ENCODE results near the gene C17orf75.

C17orf75 gene

DNA sequence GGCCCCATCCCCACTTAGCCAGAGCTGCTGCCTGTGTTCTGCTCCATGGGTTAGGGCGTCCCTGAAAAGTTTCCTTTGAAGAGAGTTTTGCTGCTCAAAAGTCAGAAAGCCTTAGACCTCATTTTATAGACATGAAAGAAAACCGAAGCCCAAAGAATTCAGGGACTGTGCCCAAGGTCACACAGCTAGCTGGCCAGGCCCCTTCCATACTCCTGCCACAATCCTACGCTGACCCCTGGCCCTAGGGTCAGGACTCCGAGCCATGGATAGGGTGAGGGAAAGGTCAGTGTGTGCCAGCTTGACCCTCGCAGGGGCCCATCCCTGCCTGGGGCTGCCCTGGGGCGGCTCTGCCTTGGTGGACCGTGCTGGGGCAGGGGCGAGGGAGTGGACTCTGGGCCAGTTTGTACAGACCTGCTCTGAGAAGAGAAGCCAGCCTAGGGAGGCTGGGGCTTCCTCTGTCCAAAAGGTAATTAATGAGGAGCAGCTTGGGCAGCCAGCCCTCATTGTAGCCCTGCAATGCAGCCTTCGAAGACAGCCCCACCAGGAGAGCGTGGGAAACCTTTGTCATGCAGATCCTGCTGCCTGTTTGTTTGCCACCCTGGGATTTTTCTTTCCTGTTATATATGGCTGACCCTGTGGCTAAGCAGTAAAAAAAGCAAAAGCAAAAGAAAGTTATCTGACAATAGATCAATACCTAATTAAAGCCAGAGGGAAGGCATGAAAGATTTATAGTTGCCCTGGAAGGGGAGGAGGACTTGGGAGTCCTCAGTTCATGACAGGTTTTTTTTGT is 38.9 kb downstream of the C17orf75 start:
- DNase-seq = no peak

DNA sequence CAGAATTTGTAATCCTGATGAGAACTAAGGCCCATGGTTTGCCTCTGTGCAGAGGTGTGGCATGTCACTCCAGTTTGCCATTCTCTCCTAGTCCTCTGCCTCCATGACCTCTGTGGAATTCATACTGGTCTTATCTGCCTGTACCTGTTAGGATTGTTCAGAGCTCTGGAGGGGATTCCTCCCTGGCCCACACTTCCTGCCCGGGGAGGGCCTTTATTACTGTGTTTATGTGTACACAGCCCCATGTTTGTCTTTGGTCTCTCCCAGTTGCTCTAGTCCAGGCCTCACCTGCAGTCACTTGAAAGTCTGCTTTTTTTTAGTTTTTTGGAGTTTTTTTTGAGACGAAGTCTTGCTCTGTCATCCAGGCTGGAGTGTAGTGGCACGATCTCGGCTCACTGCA is 39.9 kb downstream of the C17orf75 start:
- no peak for DNase-seq

DNA sequence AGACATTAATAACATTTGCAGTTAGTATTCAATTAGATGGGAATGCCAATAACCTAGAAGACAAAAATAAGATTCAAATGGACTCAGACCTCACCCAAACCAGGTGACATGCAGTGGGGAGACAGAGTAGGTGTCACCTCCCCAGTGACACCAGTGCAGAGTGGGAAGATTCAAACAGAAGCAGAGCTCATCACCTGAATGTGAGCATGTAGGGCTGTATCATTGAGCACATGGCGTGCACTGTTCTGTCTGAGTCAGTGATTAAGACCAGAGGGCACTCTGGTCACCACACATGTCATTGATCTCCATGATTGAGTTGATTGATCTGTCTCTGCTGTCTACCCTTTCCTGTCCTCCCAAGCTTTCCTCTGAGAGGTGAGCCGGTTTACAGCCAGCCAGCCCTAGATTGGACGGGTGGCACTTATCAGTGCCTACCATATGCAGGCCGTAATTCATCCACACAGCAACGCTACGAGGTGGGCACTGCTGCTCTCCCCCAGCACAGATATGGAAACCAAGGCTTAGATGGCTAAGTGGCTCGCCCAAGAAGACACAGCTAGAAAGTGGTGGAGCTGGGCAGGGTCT is 42.3 kb downstream of the C17orf75 start:
- no peak for DNase-seq

DNA sequence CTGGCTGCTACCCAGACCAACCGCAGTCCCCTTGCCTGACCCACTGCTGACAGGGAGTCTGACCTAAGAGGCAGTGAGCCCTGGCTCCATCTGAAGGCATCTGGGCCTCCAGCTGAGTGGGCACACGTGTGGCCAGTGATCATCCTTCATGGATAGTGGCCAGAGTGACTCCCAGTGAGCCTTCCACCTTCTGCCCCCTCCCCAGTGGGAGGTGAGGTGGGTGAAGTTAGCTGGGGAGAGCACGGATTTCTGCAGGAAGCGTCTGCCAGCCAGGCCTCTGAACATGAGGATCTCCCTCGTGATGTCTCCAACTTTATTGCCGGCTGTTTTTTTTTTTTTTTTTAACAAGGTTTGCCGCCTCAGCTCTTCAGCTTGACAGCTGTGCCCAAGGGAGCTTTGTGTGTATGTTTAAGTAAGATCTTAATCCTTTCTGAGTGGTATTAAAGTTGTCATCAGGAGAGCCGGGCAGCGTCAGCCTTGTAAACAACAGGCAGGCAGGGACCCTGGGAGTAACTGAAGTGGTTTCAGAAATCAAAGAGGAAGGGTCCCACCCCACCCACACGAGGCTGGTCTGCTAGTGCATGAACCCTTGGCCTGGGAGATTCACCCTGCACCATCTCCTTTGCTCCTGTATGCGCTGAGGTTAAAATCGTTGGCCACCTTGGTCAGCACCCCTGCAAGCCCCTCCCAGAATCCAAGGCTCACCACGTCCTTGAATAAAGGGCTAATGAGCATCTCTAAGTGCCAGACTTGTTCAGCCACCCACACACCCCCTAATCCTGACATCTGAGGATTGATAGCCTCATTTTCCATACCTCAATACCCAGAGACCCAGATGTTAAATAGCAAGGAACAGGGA is 43.0 kb downstream of the C17orf75 start:
- DNase-seq = no peak

DNA sequence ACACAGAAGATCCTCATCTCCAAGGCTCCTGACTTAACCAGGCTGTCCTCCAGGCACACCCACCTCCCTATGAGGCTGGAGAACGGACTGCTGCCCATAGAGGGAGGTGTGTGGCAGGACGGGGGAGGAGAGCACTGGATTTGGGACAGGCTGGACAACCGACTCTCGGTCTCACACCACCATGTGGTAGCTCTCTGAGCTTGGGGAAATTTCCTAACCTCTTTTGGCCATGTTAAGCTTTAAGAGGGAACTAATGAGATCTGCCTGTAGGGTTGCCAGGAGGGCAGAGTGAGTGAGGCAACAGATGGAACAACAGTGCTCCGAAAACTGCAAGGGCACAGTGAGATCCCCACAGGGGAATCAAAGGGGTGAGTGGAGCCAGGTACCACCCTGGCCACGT is 43.7 kb downstream of the C17orf75 start:
- no peak for DNase-seq

DNA sequence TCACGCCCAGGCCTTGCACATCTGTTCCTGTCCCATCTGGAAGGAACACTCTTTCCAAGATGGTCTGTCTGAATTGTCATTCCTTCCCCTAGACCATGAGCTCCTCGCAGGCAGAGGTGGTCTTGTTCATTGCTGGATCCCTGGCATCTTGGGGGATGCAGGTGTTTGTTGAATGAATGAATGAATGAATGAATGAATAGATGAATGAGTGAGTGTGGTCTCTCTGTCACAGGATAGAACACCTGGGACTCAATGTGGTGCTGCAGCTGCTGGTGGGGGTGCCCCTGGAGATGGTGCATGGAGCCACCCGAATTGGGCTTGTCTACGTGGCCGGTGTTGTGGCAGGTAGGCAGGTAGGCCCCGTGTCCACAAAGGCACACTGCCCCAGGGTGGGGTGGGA is 44.1 kb downstream of the C17orf75 start:
- DNase-seq = no peak

DNA sequence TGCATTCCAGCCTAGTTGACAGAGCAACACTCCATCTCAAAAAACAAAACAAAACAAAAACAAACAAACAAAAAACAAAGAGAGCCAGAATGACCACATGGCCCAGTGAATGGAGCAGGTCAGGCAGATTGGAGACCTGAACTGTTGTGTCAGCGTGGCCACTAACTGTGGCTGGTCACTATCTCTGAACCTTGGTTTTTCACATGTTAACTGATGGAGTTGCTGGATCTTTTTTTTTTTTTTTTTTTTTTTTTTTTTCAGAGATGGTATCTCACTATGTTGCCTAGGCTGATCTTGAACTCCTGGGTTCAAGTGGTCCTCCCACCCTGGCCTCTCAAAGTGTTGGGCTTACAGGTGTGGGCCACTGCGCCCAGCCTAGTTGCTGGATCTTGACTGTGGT is 44.5 kb downstream of the C17orf75 start:
- no peak for DNase-seq

DNA sequence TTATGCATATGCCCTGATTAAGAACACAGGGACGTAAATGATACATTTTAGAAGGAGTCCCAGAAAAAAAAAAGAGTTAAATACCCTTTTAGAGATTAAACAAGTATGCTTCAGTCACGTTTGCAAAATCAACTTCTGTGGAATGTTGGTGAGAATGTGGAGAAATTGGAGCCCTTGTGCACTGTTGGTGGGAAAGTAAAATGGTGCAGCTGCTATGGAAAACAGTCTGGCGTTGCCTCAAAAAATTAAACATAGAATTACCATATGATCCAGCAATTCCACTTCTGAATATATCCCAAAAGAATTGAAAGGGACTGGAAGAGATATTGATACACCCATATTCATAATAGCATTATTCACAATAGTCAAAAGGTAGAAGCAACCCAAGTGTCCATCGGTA is 49.9 kb downstream of the C17orf75 start:
- DNase-seq = no peak

DNA sequence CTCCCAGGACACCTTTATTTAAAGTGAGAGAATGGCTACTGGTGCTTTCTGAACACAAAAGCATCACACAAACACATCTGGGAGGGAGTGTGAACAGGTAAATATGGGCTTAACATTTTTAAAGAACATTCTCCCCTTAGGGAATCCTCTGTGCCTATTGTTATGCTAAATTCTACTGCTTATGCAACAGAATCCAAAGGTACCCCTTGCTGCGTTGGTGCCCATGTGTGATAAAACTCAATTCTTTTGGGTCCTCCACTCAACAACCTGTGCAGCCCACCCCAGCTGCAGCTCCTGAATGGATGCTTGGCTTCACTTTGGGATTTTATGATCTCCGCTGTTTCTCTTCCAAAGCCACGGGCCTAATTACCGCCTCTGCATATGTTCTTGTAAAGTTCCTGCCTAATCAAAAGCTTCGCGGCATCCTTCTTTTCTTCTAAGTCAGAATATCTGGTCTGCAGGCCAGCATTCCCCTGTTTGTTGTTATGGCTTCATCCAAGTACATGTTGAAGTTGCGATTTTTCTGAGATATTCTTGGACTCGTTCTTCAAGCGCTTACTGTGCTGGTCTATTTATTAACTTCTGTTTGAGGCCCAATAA is 52.4 kb downstream of the C17orf75 start:
- DNase-seq = no peak

DNA sequence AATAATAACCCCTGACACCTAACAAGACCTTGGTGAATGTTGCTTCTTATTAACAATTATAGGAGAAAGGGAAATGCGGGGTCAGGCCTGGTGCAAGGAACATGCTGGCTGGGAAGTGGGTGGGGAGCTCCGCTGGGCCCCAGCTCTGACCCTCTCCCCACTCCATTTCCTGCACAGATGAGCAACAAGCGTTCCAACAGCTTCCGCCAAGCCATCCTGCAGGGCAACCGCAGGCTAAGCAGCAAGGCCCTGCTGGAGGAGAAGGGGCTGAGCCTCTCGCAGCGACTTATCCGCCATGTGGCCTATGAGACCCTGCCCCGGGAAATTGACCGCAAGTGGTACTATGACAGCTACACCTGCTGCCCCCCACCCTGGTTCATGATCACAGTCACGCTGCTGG is 53.4 kb downstream of the C17orf75 start:
- DNase-seq = no peak

DNA sequence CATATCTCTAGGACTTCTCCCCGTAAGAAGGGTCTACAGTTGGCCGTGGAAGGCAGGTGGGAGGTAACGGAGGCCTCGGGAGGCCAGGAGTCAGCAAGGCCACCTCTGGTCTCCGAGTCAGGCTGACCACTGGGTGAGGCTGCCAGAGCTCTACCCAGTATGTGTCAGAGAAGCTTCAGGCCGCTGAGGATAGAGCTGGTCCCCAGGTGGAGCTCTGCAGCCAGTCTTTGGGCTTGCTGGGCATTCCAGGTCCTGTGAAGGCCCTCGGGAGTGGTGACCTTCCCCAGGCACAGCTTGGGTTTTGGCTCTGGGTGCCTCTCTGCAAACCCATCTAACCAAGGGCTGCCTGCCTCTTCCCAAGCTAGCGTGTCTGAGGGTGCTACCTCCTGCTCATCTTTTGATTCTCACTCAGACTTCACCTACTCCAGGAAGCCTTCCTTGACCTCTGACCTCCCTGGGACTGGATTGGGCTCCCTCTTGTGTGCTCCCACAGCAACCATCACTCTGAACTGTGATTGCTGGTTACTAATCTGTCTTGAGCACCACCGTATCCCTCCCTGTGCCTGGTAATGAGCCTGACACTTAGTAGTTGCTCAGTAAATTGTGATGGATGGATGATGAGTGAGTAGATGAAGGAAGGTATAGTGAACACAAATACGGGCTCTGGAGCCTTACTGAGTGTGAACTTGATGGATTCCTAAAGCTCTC is 54.0 kb downstream of the C17orf75 start:
- DNase-seq = no peak

DNA sequence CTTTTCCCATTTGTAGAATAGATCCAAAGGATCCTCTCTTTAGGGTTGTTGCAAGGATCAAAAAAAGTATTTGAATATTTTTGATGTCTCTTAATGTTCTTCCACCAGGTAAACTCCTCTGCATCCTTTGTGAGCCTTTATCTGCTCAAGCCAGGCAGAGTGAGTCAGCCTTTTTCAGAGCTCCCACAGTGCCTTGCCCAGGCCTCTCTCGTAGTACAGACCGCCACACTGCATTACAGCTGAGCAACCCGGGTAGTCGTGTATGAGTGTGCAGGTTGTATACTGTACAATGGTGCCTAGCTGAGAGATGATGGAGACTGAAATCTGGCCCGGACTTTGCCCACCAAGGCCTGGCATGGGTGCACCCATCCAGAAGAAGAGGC is 55.5 kb downstream of the C17orf75 start:
- no peak for DNase-seq

DNA sequence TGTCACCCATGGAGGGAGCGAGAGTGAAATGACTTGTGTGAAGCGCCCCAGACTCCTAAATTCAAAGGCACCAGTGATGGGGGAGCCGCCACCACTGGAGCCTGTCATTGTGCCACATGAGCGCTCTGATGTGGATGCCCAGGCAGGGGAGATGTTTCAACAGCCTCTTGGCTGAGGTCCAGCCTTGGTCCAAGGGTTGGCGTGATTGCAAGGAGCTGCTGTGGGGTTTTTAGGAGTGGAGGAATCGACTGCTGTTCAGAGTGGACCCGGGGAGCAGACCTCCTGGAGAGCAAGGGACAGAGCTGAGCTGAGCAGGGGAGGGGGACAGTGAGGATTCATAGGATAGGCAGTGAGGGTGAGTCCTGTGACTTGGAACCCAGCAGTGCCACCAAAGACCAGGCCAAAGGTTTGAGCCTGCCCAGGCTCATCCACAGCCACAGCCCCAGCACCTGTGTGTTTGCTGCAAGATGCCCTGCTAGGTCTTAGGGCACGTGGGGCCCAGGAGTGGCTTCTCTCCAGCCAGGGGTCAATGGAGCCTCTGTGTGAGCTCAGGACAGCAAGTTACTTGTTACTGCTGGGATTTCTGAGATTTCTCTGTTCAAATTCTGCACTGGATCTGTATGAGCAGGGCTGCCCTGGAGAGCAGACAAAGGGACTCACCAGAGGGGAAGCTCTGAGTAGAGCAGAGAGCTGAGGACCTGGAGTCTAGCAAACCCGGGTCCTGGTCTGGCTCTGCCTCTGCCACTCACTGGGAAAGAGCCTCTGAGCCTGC is 56.0 kb downstream of the C17orf75 start:
- DNase-seq = no peak

DNA sequence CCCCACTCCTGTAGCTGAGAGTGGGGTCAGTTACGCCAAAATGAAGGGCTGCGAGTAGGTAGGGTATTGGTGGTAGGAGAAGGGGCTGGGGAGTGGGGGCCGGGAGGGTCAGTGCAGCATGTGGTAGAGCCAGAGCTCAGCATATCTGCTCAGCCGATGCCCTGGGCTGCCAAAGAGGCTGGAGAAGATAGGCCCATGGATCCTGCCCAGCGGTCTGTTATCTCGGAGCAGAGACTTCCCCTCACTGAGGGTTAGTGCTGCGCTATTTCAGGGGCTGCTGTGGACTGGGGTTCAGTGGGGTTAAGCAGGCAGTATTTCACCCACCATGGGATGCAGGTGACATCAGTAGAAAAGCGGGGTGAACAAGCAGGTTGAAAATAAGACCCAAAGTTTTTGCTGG is 56.7 kb downstream of the C17orf75 start:
- no peak for DNase-seq

DNA sequence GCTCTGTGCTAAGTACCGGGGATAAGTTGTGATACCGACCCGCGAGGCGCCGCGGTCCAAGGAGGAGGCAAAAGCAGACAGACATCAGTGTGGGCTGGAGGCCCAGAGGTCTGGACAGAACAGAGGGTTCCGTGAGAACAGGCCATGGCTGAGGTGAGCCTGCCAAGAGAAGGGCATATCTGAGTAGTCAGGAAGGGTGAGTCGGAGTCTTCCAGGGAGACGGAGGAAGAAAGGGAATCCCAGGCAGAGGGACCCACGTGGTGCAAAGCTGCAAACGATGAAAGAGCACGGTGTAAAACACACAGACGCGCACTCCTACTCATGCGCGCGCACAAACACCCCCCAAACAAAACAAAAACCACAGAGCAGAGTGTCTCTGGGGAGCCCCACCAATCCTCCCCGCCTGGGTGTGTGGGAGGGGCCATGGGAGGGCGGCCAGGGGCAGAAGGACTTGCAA is 58.2 kb downstream of the C17orf75 start:
- no peak for DNase-seq

DNA sequence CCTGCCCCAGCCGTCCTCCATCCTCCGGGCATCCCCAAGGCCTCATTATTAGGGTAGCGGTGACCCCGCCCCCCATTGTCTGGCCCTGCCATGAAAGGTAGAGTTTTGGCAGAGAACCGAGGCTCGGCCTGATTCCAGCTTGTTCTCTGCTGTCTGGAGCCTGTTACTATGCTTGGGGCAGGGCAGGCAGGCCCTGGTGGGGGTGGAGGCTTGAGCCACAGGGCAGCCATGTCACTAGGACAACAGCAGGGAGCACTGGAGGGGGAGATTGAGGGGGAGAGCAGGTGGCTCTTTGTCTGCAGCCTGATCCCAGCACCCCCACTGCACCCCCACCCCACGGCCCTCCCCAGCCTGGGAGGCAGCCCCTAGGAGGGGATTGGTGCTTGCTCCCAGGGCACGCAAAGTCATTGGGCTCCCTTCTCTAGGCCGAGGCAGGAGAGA is 60.9 kb downstream of the C17orf75 start:
- DNase-seq = no peak

DNA sequence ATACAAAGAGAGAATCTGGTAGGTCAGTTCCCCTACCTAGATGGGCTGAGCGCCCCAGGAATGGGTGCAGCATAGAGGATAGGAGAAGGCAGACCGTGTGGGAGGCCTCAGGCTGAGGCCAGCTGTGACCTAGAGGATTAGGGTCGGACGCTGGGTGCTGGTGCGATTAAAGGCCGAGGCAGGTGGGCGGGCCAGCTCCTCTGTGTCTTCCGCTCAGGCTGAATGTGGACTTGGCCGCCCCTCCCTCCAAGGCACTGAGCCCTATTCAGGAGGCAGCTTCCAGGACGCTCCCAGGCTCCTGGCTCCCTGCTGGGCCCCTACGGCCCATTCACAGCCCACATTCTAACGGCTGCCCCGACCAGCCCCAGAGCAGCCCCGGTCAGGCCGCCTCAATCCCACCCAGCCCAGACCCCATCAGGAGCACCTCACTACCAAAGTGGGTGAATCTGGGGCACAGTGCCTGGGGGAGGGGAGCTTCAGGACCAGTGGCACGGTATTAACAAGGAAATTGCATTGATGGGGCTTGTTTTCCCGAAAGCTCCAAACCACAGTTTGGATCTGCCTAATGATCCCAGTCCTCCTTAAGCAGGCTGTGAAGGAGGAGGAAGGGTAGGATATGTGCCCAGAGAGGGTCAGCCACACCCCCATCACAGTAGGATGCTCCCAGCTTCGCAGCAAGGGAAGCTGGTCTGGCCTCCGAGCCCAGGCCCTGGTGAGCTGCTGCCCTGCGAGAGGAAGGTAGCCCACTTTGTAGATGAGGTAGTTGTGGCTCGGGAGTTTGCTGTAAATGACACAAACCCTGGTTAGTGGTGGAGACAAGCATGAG is 61.9 kb downstream of the C17orf75 start:
- DNase-seq = no peak

DNA sequence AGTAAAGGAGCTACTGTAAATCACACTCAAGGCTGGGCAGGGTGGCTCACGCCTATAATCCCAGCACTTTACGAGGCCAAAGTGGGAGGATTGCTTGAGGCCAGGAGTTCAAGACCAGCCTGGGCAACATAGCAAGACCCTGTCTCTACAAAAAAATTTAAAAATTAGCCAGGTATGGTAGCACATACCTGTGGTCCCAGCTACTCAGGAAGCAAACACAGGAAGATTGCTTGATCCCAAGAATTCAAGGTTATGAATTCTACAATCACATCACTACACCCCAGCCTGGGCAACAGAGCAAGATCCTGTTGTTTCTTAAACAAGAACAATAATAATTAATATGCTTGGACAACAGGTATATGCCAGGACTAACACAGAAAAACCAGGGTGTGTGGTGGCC is 63.2 kb downstream of the C17orf75 start:
- DNase-seq = no peak

Measured in effector CD8-positive, alpha-beta T cell (primary cell).